Measurements from ENCODE around the gene PDE4B. TPM values are rescaled to one million over a fixed set of nuclear protein-coding genes. Genes with fewer than 3 reads are reported as not detected.

Gene PDE4B
- total and polyA plus RNA-seq, 2 donors from 2014 or later: 2.0 to 8.7 TPM

DNA sequence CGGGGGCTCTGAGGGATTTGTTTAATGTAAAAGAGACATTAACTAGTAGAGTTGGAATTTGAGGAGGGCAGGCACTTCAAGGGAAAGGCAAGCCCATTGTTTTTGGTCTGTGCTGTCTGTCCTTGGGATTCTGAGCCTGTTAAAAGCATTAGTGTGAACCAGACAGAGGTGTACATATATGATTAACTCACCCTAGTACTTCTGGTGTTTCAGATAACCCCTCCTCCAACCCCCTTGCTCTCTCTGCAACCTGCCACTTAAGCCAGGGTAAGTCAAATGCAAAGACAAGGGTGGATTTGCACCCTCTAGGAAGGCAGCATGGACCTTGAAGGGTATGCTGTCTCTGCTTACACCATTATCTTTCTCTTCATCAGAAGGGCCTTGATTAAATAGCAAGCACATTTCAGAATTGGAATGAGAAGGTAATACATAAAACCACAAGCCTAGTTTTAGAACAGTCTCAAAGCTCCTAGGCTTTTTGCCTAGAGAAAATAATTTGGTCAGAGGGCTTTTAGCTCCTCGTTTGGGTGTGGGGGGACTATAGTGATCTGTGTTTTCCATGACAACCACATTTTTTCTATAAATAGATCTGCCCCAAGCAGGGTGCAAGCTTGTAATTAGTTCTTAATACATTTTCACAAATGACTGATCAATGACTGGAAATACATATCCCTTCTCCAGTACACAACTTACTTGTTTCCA is 620.6 kb downstream of the PDE4B start:
- H3K9me3 ChIP-seq (ENCODE audit: control insufficient read depth in 2 of 3, insufficient read depth in 1 of 3, low read length in 3 of 3): peaks cover 0 to 17% (median 0%) of the 10 kb centered on the region in 3 donors
- FAIRE-seq (no peak), DNase-seq (no peak)
- H3K9ac ChIP-seq (ENCODE audit: low read length in 3 of 3): no peak overlapping the region
- H3K4me3 ChIP-seq (ENCODE audit: low read length in 3 of 3): no peak overlapping the region
- intact Hi-C loops (cut with DNase I): no loop called here
- no peaks in the 10 kb centered on the region for H3K27me3 ChIP-seq (ENCODE audit: control insufficient read depth, insufficient read depth, low read length)
- TF ChIP-seq, protein P1, sequence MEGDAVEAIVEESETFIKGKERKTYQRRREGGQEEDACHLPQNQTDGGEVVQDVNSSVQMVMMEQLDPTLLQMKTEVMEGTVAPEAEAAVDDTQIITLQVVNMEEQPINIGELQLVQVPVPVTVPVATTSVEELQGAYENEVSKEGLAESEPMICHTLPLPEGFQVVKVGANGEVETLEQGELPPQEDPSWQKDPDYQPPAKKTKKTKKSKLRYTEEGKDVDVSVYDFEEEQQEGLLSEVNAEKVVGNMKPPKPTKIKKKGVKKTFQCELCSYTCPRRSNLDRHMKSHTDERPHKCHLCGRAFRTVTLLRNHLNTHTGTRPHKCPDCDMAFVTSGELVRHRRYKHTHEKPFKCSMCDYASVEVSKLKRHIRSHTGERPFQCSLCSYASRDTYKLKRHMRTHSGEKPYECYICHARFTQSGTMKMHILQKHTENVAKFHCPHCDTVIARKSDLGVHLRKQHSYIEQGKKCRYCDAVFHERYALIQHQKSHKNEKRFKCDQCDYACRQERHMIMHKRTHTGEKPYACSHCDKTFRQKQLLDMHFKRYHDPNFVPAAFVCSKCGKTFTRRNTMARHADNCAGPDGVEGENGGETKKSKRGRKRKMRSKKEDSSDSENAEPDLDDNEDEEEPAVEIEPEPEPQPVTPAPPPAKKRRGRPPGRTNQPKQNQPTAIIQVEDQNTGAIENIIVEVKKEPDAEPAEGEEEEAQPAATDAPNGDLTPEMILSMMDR (IDR thresholded peaks at IDR 0.05; ENCODE audit: borderline replicate concordance, extremely low read depth, insufficient read depth): no peak
- H3K4me1 ChIP-seq (ENCODE audit: control insufficient read depth in 2 of 3, insufficient read depth in 2 of 3, low read depth in 1 of 3, low read length in 3 of 3): peaks cover 0 to 4% (median 0%) of the 10 kb centered on the region in 3 donors
- no peaks in the 10 kb centered on the region for H3K36me3 ChIP-seq (ENCODE audit: control insufficient read depth in 2 of 3, insufficient read depth in 3 of 3, low read length in 3 of 3)
- no peak overlapping the region for H3K27ac ChIP-seq (ENCODE audit: low read depth in 2 of 2, low read length in 2 of 2)

DNA sequence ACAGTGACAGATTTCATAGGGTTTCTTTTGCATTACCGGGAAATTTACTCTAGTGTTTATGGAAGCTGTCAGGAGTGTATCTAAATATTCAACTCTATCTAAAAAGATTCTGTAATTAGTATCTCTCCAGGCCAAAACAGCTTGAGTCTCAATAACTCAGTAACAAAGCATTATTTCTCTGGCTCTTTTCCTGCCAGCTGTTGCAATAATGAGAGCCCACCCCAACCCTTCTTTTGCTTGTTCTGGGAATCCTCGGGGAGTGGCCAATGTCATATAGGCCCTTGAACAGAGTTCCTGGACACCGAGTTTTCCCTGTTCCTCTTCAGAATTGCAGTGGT is 621.1 kb downstream of the PDE4B start:
- H3K27me3 ChIP-seq (ENCODE audit: control insufficient read depth, insufficient read depth, low read length): no peaks in the 10 kb centered on the region
- DNase-seq: no peak
- no peaks in the 10 kb centered on the region for H3K36me3 ChIP-seq (ENCODE audit: control insufficient read depth in 2 of 3, insufficient read depth in 3 of 3, low read length in 3 of 3)
- TF ChIP-seq, protein P1 (IDR thresholded peaks at IDR 0.05; ENCODE audit: borderline replicate concordance, extremely low read depth, insufficient read depth): no peak
- no peak for FAIRE-seq
- H3K9ac ChIP-seq (ENCODE audit: low read length in 3 of 3): no peak overlapping the region
- H3K27ac ChIP-seq (ENCODE audit: low read depth in 2 of 2, low read length in 2 of 2): no peak overlapping the region
- no peak overlapping the region for H3K4me3 ChIP-seq (ENCODE audit: low read length in 3 of 3)
- H3K9me3 ChIP-seq (ENCODE audit: control insufficient read depth in 2 of 3, insufficient read depth in 1 of 3, low read length in 3 of 3): peaks cover 0 to 17% (median 0%) of the 10 kb centered on the region in 3 donors
- intact Hi-C loops (cut with DNase I): no loop called here
- H3K4me1 ChIP-seq (ENCODE audit: control insufficient read depth in 2 of 3, insufficient read depth in 2 of 3, low read depth in 1 of 3, low read length in 3 of 3): peaks cover 0 to 4% (median 0%) of the 10 kb centered on the region in 3 donors

DNA sequence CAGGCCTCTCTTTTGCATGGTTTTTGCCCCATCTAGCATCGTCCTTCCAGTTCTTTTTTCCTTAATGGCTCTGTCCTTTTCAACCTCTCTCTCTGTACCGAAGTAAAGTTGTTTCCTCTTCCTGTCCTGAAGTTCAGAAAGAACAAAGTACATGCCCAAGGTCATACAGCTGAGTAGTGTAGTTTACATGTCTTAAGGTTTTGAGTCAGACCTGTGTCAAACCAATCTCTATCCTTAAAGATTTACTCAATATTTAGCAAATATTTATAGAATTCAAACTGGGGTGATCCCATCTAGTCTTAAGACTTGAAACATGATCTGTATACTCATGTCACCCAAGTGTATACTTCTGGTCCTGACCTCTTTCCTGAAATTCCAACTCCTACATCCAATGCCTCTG is 622.6 kb downstream of the PDE4B start:
- TF ChIP-seq, protein P1 (IDR thresholded peaks at IDR 0.05; ENCODE audit: borderline replicate concordance, extremely low read depth, insufficient read depth): no peak
- intact Hi-C loops (cut with DNase I): no loop called here
- no peak overlapping the region for H3K9ac ChIP-seq (ENCODE audit: low read length in 3 of 3)
- H3K36me3 ChIP-seq (ENCODE audit: control insufficient read depth in 2 of 3, insufficient read depth in 3 of 3, low read length in 3 of 3): no peaks in the 10 kb centered on the region
- no peak overlapping the region for H3K4me3 ChIP-seq (ENCODE audit: low read length in 3 of 3)
- no peaks in the 10 kb centered on the region for H3K27me3 ChIP-seq (ENCODE audit: control insufficient read depth, insufficient read depth, low read length)
- H3K9me3 ChIP-seq (ENCODE audit: control insufficient read depth in 2 of 3, insufficient read depth in 1 of 3, low read length in 3 of 3): peaks cover 0 to 17% (median 0%) of the 10 kb centered on the region in 3 donors
- no peak overlapping the region for H3K27ac ChIP-seq (ENCODE audit: low read depth in 2 of 2, low read length in 2 of 2)
- DNase-seq: no peak
- peaks cover 0 to 4% (median 0%) of the 10 kb centered on the region in 3 donors for H3K4me1 ChIP-seq (ENCODE audit: control insufficient read depth in 2 of 3, insufficient read depth in 2 of 3, low read depth in 1 of 3, low read length in 3 of 3)
- FAIRE-seq: no peak

Data from kidney (tissue), 14 donors.